IMR-90 (cell line): ENCODE data around the gene CSF1. TPM values are rescaled to one million over a fixed set of nuclear protein-coding genes. Genes with fewer than 3 reads are reported as not detected.

Experiments
- MAFK ChIP-seq: IDR thresholded peaks from 2 replicates; pipeline ENCODE4 v1.6.1; 2012; ENCODE audit warnings: low read depth, low read length, improper control_type of control experiment
- polyA plus RNA-seq, 3 experiments: library from polyadenylated mRNA; depleted of rRNA; stranded (reverse); fragments of >200 nt; gene quantifications; 2 replicates each; pipeline ENCODE4 v1.2.3, GENCODE V29; 2012; ENCODE audit warnings: low replicate concordance in 1 of 3
- total RNA-seq: library from RNA; depleted of rRNA; stranded (reverse); fragments of >200 nt; gene quantifications from 2 replicates; pipeline ENCODE4 v1.2.3, GENCODE V29; 2012
- TF ChIP-seq, protein P1 (sequence below): conservative IDR thresholded peaks from 2 replicates; pipeline ENCODE4 v1.5.1; 2012; ENCODE audit warnings: mild to moderate bottlenecking, low read depth, low read length, improper control_type of control experiment

CSF1 gene
- total and polyA plus RNA-seq, 2 of the 4 experiments (the other 2 are of a cell fraction): 14.3 to 22.0 TPM

DNA sequence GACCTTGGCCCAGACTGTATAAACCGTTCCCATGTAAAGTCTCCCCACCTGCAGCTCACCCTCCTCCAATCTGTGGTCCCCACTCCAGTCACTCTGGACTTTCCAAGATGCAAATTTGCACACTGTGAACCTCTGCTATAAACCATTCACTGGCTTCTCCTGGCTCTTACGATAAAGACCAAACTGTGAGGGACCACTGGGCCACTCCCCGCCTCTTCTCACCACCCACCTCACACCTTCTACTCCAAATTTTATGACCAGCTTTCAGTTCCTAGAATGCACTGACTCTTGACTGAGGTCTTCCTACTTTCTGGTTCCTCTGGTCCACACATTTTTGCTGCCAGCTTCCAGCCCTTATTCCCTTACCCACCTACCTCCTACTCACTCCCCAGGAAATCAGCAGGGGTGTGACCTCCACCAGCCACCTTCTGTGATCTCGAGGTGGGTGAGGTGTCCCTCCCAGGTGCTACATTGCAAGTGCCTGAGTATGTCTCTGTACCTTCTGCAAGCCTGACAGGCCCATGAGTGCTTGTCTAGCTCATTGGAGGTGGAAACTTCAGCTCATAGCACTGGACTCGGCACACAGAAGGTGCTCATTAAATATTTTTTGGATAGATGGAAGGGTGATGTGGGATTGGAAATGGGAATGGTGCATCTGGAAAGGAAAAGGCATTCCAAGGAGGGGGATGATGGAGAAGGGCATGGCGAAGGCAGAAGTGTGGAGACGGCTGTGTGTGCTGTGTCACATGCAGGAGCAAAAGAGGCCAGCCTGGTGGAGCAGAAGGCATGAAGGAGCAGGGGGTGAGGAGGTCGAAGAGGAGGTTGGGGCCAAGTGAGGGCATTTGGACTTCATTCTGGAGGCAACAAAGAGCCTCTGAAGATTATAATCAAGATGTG is 15.6 kb upstream of the CSF1 start (continued):
- TF ChIP-seq, protein P1, sequence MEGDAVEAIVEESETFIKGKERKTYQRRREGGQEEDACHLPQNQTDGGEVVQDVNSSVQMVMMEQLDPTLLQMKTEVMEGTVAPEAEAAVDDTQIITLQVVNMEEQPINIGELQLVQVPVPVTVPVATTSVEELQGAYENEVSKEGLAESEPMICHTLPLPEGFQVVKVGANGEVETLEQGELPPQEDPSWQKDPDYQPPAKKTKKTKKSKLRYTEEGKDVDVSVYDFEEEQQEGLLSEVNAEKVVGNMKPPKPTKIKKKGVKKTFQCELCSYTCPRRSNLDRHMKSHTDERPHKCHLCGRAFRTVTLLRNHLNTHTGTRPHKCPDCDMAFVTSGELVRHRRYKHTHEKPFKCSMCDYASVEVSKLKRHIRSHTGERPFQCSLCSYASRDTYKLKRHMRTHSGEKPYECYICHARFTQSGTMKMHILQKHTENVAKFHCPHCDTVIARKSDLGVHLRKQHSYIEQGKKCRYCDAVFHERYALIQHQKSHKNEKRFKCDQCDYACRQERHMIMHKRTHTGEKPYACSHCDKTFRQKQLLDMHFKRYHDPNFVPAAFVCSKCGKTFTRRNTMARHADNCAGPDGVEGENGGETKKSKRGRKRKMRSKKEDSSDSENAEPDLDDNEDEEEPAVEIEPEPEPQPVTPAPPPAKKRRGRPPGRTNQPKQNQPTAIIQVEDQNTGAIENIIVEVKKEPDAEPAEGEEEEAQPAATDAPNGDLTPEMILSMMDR: no peak
- TF ChIP-seq MAFK: no peak
